ENCODE measurements around the gene PARD3B. TPM values are rescaled to one million over a fixed set of nuclear protein-coding genes. Genes with fewer than 3 reads are reported as not detected.

Gene PARD3B
- total and polyA plus RNA-seq, 2 experiments from 2014 or later, result 3.5 to 4.4 TPM

DNA sequence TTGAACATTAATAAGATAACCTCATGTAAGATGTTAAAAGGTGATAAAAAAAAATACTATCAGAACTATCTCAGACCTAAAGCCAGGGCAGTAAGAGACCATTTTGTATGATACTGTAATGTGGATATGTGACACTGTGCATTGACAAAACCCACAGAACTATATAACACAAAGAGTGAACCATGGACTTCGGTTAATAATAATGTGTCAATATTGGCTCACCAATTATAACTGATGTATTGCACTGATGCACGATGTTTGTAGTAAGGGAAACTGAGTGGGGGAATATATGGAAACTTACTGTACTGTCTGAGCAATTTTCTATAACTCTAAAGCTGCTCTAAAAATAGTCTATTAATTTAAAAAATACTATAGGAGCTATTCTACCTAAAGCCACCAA lies 40.7 kb upstream of the PARD3B start:
- Histone ChIP-seq H2AFZ (no peak overlapping the region), H3K4me1 (ENCODE audit: insufficient read depth) (no peaks in the 10 kb centered on the region), H3K36me3 (ENCODE audit: insufficient read depth) (no peaks in the 10 kb centered on the region), H3K79me2 (replicated peaks; ENCODE audit: insufficient read depth) (no peaks in the 10 kb centered on the region), H3F3A (replicated peaks; ENCODE audit: low read depth) (no peaks in the 10 kb centered on the region), H4K20me1 (replicated peaks; ENCODE audit: insufficient read depth) (no peaks in the 10 kb centered on the region; the same call in 1 of the 2 replicates), H3K27me3 (ENCODE audit: insufficient read depth) (no peaks in the 10 kb centered on the region), H3K4me2 (no peak overlapping the region), H3K27ac (ENCODE audit: low read depth) (no peak overlapping the region), H3K4me3 (no peak overlapping the region), H3K9me2 (ENCODE audit: insufficient read depth) (no peaks in the 10 kb centered on the region)
- no peak overlapping the region for H3K27ac Mint-ChIP-seq
- H3K9me3 Mint-ChIP-seq, result no peaks in the 10 kb centered on the region
- TF ChIP-seq ZNF331 (CRISPR knock-in tag; IDR thresholded peaks at IDR 0.05; ENCODE audit: low read depth) (no peak), JUNB (IDR thresholded peaks at IDR 0.05; ENCODE audit: unreplicated experiment) (no peak), CREB1 (CRISPR knock-in tag; IDR thresholded peaks at IDR 0.05; ENCODE audit: low read depth) (no peak), ZNF114 (CRISPR knock-in tag; IDR thresholded peaks at IDR 0.05) (no peak), POLR2AphosphoS5 (IDR thresholded peaks at IDR 0.05; ENCODE audit: low read depth) (no peak), REST (IDR thresholded peaks at IDR 0.05; ENCODE audit: unreplicated experiment) (no peak), STAT1 (IDR thresholded peaks at IDR 0.05; ENCODE audit: unreplicated experiment) (no peak), EZH2phosphoT487 (IDR thresholded peaks at IDR 0.05; ENCODE audit: unreplicated experiment) (no peak), EZH2 (IDR thresholded peaks at IDR 0.05; ENCODE audit: low read depth, unreplicated experiment) (no peak), CTCF (conservative IDR thresholded peaks at IDR 0.05; ENCODE audit: low read depth in 2 of 2) (no peak), ZNF462 (CRISPR knock-in tag; IDR thresholded peaks at IDR 0.05) (no peak), NANOG (IDR thresholded peaks at IDR 0.05; ENCODE audit: borderline replicate concordance) (no peak)
- TF ChIP-seq, protein P1, sequence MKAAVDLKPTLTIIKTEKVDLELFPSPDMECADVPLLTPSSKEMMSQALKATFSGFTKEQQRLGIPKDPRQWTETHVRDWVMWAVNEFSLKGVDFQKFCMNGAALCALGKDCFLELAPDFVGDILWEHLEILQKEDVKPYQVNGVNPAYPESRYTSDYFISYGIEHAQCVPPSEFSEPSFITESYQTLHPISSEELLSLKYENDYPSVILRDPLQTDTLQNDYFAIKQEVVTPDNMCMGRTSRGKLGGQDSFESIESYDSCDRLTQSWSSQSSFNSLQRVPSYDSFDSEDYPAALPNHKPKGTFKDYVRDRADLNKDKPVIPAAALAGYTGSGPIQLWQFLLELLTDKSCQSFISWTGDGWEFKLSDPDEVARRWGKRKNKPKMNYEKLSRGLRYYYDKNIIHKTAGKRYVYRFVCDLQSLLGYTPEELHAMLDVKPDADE (IDR thresholded peaks at IDR 0.05), result no peak
- no peaks in the 10 kb centered on the region for H3K4me1 Mint-ChIP-seq
- ATAC-seq, result no peak
- no peak overlapping the region for H3K4me3 Mint-ChIP-seq
- DNase-seq (ENCODE audit: low spot score), result no peak
- H3K27me3 Mint-ChIP-seq (ENCODE audit: insufficient read depth, low read depth, poor library complexity), result no peaks in the 10 kb centered on the region
- H3K36me3 Mint-ChIP-seq (ENCODE audit: low read depth), result no peaks in the 10 kb centered on the region
